Spleen (tissue), 7 donors: ENCODE results near the gene TSPAN18.

Experiments used
- CTCF ChIP-seq, 11 experiments: fragments of 200-600 bp in 7 of 11; fragments of 450-650 bp in 4 of 11; sonication (generic) in 4 of 11; IDR thresholded peaks in 8 of 11; conservative IDR thresholded peaks in 3 of 11; 1 replicate in 7 of 11; 2 replicates in 4 of 11; pipeline versions ENCODE4 v1.4.0 to v1.8.0; 2016 to 2021; ENCODE audit warnings: antibody characterized with exemption in 11 of 11, inconsistent platforms in 4 of 11, mild to moderate bottlenecking in 1 of 11
- POLR2A ChIP-seq, 3 donors: fragments of 450-650 bp; IDR thresholded peaks; one replicate each; pipeline ENCODE4 v1.5.1; 2017; ENCODE audit warnings: antibody characterized with exemption in 3 of 3, mild to moderate bottlenecking in 1 of 3
- POLR2AphosphoS5 ChIP-seq, 3 donors: sonication (generic); formaldehyde crosslinking; IDR thresholded peaks; one replicate each; pipeline ENCODE4 v1.5.1; 2017; ENCODE audit warnings: antibody characterized with exemption in 3 of 3
- donor health status: DM: no; HTN: no; CAD: no; lungs with moderate emphysema.
- donor health status: DM: no; HTN: no; CAD: no.
- donor health status: DM: no; HTN: no; CAD: no.

GRCh38 chr11:44777209-44778194 lies 50.7 kb downstream of the TSPAN18 start:
- TF ChIP-seq CTCF (IDR thresholded peaks at IDR 0.05 in 8 of 11, conservative IDR thresholded peaks at IDR 0.05 in 3 of 11) (no peak), POLR2A (IDR thresholded peaks at IDR 0.05) (no peak), POLR2AphosphoS5 (IDR thresholded peaks at IDR 0.05) (no peak)
